Measurements from ENCODE around the gene SEZ6.
A peak's percentile ranks its signal among the peaks of the same experiment; 100 is the strongest.

The SEZ6 gene

DNA sequence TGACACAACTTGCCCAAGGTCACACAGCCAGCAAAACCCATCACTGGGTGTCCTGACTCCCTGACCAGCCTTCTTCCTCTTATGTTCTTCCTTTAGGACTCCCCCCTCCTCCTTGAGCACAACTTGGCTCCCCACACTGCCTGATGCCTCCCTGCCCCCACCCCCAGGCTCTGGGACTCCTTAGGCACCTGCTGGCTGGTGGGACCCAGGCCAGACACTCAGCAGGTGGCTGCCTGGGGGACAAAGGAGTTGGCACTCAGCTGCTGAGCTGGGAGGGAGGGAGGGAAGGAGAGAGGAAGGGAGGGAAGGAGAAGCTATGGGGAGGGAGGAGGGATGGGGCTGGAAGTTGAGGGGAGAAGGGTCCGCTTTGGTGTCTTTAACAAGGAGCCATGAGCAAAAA lies 8.0 kb downstream of the SEZ6 start:
- H3K9me3 Mint-ChIP-seq = no peaks in the 10 kb centered on the region
- H3K36me3 Mint-ChIP-seq (ENCODE audit: low read depth) = no peaks in the 10 kb centered on the region
- peaks cover 15% of the 10 kb centered on the region for H3K4me1 Mint-ChIP-seq
- H3K27ac Mint-ChIP-seq = no peak overlapping the region
- TF ChIP-seq, protein P1, sequence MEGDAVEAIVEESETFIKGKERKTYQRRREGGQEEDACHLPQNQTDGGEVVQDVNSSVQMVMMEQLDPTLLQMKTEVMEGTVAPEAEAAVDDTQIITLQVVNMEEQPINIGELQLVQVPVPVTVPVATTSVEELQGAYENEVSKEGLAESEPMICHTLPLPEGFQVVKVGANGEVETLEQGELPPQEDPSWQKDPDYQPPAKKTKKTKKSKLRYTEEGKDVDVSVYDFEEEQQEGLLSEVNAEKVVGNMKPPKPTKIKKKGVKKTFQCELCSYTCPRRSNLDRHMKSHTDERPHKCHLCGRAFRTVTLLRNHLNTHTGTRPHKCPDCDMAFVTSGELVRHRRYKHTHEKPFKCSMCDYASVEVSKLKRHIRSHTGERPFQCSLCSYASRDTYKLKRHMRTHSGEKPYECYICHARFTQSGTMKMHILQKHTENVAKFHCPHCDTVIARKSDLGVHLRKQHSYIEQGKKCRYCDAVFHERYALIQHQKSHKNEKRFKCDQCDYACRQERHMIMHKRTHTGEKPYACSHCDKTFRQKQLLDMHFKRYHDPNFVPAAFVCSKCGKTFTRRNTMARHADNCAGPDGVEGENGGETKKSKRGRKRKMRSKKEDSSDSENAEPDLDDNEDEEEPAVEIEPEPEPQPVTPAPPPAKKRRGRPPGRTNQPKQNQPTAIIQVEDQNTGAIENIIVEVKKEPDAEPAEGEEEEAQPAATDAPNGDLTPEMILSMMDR (IDR thresholded peaks at IDR 0.05) = no peak
- peaks cover 56% of the 10 kb centered on the region for H3K27me3 Mint-ChIP-seq (ENCODE audit: low read depth, poor library complexity)
- H3K4me3 Mint-ChIP-seq = no peak overlapping the region
- DNase-seq = no peak

DNA sequence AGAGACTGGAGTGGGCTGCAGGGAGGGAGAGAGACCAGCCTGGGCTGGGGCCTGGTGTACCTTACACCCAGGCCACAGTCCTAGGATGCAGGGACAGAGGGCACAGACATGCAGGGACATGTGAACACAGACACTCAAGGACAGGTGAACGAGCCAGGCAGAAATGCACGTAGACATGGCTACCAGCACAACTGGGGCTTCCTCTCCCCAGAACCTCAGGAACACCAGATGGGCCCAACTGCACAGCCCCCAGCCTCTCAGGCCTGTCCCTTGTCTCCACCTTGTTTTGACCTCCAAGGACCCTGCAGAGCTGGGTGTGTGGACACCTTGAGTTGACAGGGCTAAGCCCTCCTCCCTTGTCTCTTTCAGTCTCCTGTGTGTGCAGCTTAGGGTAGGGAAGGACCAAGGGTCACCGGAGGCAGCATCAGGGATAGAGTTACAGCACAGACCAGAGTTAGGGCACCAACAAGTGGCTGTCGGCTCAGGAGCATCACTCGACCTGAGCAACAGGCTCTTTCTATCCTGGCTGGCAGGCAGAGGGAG lies 9.2 kb downstream of the SEZ6 start:
- H3K4me1 Mint-ChIP-seq = peaks cover 15% of the 10 kb centered on the region
- H3K36me3 Mint-ChIP-seq (ENCODE audit: low read depth) = no peaks in the 10 kb centered on the region
- peak; percentile 30 for DNase-seq
- H3K27me3 Mint-ChIP-seq (ENCODE audit: low read depth, poor library complexity) = peaks cover 49% of the 10 kb centered on the region
- H3K27ac Mint-ChIP-seq = no peak overlapping the region
- TF ChIP-seq, protein P1 (IDR thresholded peaks at IDR 0.05) = no peak
- no peaks in the 10 kb centered on the region for H3K9me3 Mint-ChIP-seq
- H3K4me3 Mint-ChIP-seq = no peak overlapping the region

DNA sequence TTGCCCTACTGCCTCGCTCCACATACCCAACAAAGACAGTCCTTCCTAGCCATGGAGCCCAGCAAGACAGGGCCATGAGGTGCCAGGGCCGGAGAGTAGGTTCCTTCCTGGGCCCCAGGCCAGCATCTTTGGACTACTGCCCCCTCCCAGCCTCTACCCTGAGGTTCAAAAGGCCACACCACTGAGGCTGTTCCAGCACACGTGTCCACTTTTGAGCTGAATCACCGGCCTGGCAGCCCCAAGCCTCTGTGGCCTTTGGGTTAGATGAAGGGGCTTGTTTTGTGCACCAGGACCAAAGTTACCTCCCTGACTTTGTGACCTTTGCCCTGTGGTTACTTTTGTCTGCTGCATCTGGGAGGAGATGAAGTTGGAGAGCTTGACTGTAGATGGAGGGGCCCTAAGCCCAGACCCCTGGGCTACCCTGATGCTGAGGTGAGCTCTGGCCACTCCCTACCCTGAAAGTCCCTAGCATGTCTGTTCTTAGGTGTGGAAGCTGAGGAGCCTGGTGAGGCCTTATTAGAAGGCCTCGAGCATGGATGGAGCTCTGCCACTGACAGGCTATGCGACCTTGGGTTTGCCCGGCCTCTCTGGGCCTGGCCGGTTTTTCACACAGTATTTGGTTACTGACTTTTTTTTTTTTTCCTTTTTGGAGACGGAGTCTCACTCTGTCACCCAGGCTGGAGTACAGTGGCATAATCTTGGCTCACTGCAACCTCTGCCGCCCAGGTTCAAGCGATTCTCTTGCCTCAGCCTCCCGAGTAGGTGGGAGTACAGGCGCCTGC lies 12.0 kb downstream of the SEZ6 start:
- Mint-ChIP-seq H3K27me3 (ENCODE audit: low read depth, poor library complexity) (peaks cover 38% of the 10 kb centered on the region), H3K36me3 (ENCODE audit: low read depth) (no peaks in the 10 kb centered on the region), H3K4me1 (peaks cover 15% of the 10 kb centered on the region), H3K27ac (no peak overlapping the region), H3K9me3 (no peaks in the 10 kb centered on the region), H3K4me3 (no peak overlapping the region)
- TF ChIP-seq, protein P1 (IDR thresholded peaks at IDR 0.05) = no peak
- DNase-seq = no peak

DNA sequence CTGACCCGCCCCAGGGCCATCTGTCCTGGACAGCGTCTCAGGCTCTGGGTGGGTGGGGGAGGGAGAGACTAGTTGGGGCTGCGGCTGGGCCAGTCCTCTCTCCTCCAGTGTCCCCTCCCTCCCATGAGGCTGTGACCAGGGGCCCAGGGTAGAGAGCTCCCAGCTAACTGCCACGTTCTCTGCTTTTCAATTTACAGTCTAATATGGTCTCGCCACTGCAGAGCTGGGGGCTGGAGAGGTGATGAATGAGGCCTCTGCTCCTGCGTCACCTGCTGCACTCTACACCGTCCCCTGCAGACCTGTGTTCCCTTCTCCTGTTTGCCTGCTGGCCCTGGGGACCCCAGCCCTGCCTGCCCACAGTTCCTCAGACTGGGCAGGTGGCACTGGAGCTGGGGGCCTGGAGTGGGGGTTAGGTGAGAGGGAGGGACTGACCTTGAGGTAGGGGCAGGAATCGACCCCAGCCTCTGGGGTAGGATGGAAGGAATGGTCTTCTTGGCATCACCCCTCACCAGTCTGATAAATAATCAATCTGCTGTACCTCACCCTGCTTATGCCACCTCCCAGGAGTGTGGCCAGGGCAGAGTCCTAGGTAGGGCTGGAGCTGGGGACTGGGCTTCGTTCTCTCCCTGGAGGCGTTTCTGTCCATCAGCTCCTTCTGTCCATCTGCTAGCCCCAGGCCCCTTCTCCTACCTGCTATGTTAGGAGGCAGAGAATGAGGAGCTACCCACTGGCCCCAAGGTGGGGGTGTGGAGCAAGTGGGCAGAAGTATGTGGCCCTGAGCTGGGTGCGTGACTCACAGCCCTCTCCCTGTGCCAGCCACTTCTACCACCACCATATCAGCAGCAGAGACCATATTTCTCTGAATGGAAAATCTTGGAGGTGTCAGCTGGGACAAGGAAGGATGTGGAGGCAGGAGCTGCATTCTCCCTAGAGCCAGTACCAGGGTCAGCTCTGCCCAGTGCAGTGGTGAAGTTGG lies 12.9 kb downstream of the SEZ6 start:
- peaks cover 19% of the 10 kb centered on the region for H3K4me1 Mint-ChIP-seq
- TF ChIP-seq, protein P1 (IDR thresholded peaks at IDR 0.05) = no peak
- no peak overlapping the region for H3K4me3 Mint-ChIP-seq
- H3K9me3 Mint-ChIP-seq = no peaks in the 10 kb centered on the region
- no peak for DNase-seq
- H3K27ac Mint-ChIP-seq = no peak overlapping the region
- peaks cover 40% of the 10 kb centered on the region for H3K27me3 Mint-ChIP-seq (ENCODE audit: low read depth, poor library complexity)
- no peaks in the 10 kb centered on the region for H3K36me3 Mint-ChIP-seq (ENCODE audit: low read depth)

DNA sequence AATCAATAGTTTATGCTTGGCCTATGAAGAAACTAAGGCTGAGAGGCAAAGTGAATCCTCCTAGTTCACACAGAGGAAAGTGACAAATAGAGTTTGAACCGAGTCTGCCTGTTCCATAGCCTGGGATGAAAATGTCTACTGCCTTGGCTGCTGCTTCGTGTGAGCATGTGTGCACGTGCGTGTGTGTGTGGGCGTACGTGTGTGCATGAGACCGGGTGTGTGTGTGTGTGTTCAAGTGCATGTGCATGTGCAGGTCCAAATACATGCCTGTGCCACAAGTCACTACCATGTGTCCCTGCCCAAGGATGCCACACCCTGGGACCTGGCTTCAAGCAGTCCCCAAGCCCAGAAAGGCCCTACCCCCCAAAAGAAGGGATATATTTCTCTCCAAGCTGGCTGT lies 13.6 kb downstream of the SEZ6 start:
- Mint-ChIP-seq H3K4me3 (no peak overlapping the region), H3K4me1 (peaks cover 19% of the 10 kb centered on the region), H3K36me3 (ENCODE audit: low read depth) (no peaks in the 10 kb centered on the region), H3K27ac (no peak overlapping the region), H3K9me3 (no peaks in the 10 kb centered on the region), H3K27me3 (ENCODE audit: low read depth, poor library complexity) (peaks cover 45% of the 10 kb centered on the region)
- TF ChIP-seq, protein P1 (IDR thresholded peaks at IDR 0.05) = no peak
- no peak for DNase-seq

All from nephron progenitor cell (in vitro differentiated cells).